Retinal pigment epithelial cell (primary cell): ENCODE data around the gene RIPK1.
"Not testable (repeated sequence)": the region's sequence is repeated elsewhere in the genome, so short reads cannot be mapped to it uniquely, and the experiment has no call there.

ENCODE experiments used
- DNase-seq: peaks from one replicate; pipeline ENCODE4 v3.0.0-alpha.2; 2010; ENCODE audit warnings: low read depth
- H3K4me3 ChIP-seq: 2 replicates; pipeline ENCODE4 v1.5.1; 2011; ENCODE audit warnings: mild to moderate bottlenecking, low read length, control low read depth, moderate library complexity
- TF ChIP-seq, protein P1 (sequence below): conservative IDR thresholded peaks from 2 replicates; pipeline ENCODE4 v1.5.1; 2011; ENCODE audit warnings: low read depth, low read length, control low read depth, inconsistent platforms

The RIPK1 gene

DNA sequence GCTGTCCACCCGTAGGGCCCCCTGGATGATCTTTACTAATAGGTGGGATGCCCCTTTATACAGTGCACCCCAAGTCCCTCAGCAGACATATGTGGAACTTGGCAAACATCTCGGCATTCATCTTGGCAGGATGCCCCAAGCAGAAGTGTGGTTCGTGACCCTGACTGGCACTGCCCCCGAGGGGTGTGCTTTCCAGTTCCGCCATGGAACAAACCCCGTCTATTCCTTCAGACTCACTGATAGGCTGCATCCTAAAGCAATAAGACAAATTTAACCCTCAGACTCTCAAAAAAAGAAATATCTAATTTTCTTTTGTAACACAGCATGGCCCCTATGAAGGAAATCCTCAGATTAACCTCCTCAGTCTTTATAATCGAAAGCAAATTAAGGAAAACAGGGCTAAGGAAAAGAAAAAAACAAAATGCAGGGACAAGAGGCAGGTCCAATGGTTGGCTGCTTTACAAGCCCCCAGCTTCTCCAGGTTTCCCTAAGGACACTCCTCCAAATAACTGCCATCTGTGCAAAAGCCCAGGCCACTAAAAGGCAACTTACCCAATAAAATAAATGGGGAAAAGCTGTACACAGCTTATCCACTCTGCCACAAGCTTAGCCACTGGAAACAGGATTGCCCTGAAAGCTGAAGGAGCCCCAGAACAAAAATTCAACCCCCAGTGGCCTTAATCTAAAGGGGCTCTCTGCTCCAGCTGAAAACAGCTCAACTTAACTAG is 30.5 kb upstream of the RIPK1 start:
- no peak for DNase-seq
- TF ChIP-seq, protein P1, sequence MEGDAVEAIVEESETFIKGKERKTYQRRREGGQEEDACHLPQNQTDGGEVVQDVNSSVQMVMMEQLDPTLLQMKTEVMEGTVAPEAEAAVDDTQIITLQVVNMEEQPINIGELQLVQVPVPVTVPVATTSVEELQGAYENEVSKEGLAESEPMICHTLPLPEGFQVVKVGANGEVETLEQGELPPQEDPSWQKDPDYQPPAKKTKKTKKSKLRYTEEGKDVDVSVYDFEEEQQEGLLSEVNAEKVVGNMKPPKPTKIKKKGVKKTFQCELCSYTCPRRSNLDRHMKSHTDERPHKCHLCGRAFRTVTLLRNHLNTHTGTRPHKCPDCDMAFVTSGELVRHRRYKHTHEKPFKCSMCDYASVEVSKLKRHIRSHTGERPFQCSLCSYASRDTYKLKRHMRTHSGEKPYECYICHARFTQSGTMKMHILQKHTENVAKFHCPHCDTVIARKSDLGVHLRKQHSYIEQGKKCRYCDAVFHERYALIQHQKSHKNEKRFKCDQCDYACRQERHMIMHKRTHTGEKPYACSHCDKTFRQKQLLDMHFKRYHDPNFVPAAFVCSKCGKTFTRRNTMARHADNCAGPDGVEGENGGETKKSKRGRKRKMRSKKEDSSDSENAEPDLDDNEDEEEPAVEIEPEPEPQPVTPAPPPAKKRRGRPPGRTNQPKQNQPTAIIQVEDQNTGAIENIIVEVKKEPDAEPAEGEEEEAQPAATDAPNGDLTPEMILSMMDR = no peak

DNA sequence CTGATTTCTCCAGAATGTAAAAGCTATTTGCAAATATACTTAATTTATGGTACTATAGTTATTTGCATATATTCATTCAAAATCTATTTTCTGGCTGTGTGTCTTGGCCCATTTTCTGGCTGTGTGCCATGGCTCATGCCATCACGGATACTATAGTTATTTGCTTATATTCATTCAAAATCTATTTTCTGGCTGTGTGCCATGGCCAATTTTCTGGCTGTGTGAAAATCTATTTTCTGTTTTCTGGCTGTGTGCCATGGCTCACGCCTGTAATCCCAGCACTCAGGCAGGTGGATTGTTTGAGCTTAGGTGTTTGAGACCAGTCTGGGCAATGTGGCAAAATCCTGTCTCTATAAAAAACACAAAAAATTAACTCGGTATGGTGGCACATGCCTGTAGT is 28.9 kb upstream of the RIPK1 start:
- TF ChIP-seq, protein P1 = no peak
- H3K4me3 ChIP-seq = no peak overlapping the region
- peak; percentile 23 for DNase-seq

More for the DNA sequence above, 30.5 kb upstream of the RIPK1 start:
- no peak overlapping the region for H3K4me3 ChIP-seq

DNA sequence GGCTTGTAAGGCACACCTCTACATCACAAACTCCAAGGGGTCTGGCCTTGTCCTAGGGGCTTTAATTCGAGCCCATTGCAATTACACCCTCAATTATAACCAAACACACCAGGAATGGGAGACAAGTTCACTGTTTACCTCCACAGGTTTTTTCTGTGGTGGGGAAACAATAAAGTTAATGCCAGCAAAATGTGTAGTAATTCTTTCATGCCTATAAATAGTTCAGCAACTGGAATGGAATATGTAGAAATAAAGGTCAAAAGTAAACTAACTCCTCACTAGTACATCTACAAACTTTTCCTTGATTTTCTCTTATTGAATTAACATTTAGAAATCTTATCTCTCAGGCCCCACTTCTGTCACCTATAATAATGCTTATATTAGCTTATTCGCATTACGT is 27.1 kb upstream of the RIPK1 start:
- no peak for DNase-seq
- TF ChIP-seq, protein P1 = no peak
- no peak overlapping the region for H3K4me3 ChIP-seq

DNA sequence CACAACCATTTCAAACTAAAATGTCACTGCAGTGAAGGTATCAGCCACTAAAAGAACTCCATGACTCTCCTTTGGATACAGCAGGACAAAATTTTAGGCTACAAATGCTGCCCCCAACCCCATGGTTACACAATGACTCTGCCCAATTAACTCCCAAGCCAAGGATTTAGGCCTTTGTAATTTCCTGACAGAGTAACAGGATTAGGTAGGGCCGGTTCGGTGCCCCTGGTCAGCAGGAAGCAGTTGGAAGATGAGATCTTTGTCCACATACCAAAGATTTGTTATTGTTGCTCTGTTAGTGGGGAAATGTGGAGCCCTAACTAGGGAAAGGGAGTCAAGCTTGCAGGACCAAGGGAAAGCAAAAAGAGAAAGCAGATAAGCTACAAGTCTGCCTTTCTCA is 26.7 kb upstream of the RIPK1 start:
- TF ChIP-seq, protein P1 = no peak
- no peak overlapping the region for H3K4me3 ChIP-seq
- DNase-seq = no peak

DNA sequence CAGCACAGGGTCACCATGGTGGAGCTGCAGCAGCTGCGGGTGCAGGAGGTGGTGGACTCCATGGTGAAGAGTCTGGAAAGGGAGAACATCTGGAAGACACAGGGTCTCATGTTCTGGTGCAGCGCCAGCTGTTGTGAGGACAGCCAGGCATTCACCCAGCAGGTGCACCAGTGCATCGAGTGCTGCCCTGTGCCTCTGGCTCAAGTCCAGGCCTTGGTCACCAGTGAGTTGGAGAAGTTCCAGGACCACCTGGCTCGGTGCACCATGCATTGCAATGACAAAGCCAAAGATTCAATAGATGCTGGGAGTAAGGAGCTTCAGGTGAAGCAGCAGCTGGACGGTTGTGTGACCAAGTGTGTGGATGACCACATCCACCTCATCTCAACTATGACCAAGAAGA is 22.9 kb upstream of the RIPK1 start:
- TF ChIP-seq, protein P1 = no peak

DNA sequence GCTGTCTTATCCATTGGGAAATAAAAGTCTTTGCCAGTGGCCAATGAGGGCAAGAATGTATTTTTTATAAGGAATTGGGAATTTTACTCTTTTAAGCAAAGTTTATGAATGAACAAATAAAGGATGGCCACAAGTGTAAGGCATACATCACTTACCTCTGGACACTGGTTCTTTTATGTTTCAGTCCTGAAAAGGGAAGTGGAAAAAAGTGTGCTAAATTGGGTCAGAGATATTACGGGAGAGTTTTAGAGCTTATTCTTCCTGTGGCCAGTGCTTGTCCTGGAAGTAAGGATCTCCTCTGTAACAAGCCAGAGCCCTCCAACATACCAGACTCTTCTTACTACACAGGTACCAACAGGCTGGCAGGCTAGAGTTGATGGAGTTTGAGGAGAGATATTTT is 22.5 kb upstream of the RIPK1 start:
- TF ChIP-seq, protein P1 = no peak
- DNase-seq = no peak
- no peak overlapping the region for H3K4me3 ChIP-seq

More for the DNA sequence above, 22.9 kb upstream of the RIPK1 start:
- DNase-seq = no peak
- H3K4me3 ChIP-seq = no peak overlapping the region

DNA sequence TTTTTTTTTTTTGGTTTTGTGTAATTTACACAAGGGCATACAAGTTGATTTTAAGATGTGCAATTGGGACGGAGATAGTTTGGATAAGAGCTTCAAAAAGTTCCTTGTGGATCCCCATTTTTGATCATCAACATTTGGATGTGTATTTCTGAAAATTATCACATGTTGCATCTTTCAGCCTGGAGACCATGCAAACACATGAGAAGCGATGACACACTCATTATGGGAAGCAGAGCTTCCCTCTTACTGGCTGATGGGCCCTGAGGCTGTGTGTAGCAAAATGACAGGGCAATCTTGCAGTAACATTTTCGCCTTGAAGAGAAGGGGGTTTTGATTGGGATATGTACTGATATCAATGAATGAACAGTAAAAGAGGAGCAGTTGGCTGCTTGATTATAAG is 22.0 kb upstream of the RIPK1 start:
- TF ChIP-seq, protein P1 = no peak
- no peak for DNase-seq

DNA sequence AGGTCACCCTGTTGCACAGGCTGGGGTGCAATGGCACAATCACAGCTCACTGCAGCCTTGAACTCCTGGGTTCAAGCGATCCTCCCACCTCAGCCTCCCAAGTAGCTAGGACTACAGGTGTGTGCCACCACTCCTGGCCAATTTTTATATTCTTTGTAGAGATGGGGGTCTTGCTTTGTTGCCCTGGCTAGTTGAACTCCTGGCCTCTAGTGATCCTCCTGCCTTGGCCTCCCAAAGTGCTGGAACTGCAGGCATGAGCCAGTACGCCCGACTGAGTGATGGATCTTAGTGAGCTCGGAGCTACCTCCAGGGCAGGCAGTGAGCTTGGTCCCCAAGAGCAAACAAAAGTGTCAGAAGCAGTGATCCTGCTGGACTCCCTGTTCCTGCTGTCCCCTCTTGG is 20.3 kb upstream of the RIPK1 start:
- not testable (repeated sequence) for DNase-seq

More for the DNA sequence above, 22.0 kb upstream of the RIPK1 start:
- H3K4me3 ChIP-seq = no peak overlapping the region

More for the DNA sequence above, 20.3 kb upstream of the RIPK1 start:
- not testable (repeated sequence) for H3K4me3 ChIP-seq
